Aorta (tissue), 5 donors: ENCODE data around the gene KIAA0930. TPM values are rescaled to one million over a fixed set of nuclear protein-coding genes. Genes with fewer than 3 reads are reported as not detected.

ENCODE experiments used
- ATAC-seq: fragments of 200-7000 bp; cut with Tn5 transposase; one replicate; pipeline ENCODE4 v1.9.1; 2022; ENCODE audit warnings: moderate library complexity; ENCODE audit not compliant: low FRiP score
- DNase-seq, 2 donors: peaks; one replicate each; pipeline ENCODE4 v3.0.0-alpha.2; 2020
- H3K27ac ChIP-seq, 2 donors: one replicate each; pipeline ENCODE4 v1.5.1; 2013; ENCODE audit warnings: low read length in 2 of 2, mild to moderate bottlenecking in 2 of 2, moderate library complexity in 2 of 2, control low read depth in 1 of 2, inconsistent platforms in 1 of 2, low read depth in 1 of 2
- H3K27me3 ChIP-seq, 2 donors: one replicate each; pipeline ENCODE4 v1.6.1; 2013; ENCODE audit warnings: control low read depth in 1 of 2, low read length in 1 of 2, mild to moderate bottlenecking in 1 of 2, moderate library complexity in 1 of 2; ENCODE audit not compliant: insufficient read depth in 2 of 2, control insufficient read depth in 1 of 2
- H3K36me3 ChIP-seq, 2 donors: one replicate each; pipeline ENCODE4 v1.6.1; 2013; ENCODE audit warnings: control low read depth in 1 of 2, low read length in 1 of 2, mild to moderate bottlenecking in 1 of 2; ENCODE audit not compliant: insufficient read depth in 2 of 2, control insufficient read depth in 1 of 2
- H3K4me1 ChIP-seq, 2 donors: one replicate each; pipeline ENCODE4 v1.6.1; 2013; ENCODE audit warnings: low read length in 2 of 2, control low read depth in 1 of 2, mild to moderate bottlenecking in 1 of 2, moderate library complexity in 1 of 2; ENCODE audit not compliant: insufficient read depth in 2 of 2, control insufficient read depth in 1 of 2
- H3K4me3 ChIP-seq, 2 donors: one replicate each; pipeline ENCODE4 v1.5.1; 2013; ENCODE audit warnings: low read length in 2 of 2, control low read depth in 1 of 2, mild to moderate bottlenecking in 1 of 2
- H3K9me3 ChIP-seq: one replicate; pipeline ENCODE4 v1.6.1; 2013; ENCODE audit warnings: mild to moderate bottlenecking, low read length; ENCODE audit not compliant: control insufficient read depth
- WGBS, 2 donors: extraction: QIAGEN DNeasy Blood & Tissue Kit; methylation state at CpG; one replicate each; pipeline ENCODE4 v1.1.7; 2013; 5-methylcytosine and 5-hydroxymethylcytosine counted together
- intact Hi-C, 2 donors: fragments of 100-400 bp; cut with DNase I; formaldehyde crosslinking; loops; one replicate each; pipeline versions ENCODE4 v1.14.2 to v1.15.0; 2022
- polyA plus RNA-seq, 2 donors: library from polyadenylated mRNA; stranded (reverse); fragments of 200-250 nt; gene quantifications; one replicate each; pipeline ENCODE4 v1.2.3, GENCODE V29; 2013
- total RNA-seq, 2 donors: library from RNA; stranded (reverse); fragmentation: NEBNext Ultra II Directional; extraction: Animal tissue kit (Norgen Biotek cat#: 25700); gene quantifications; one replicate each; pipeline ENCODE4 v1.2.1, GENCODE V29; 2021
- donor health status: healthy with polysubstance abuse.
- donor health status: Bipolar disorder and iron deficiency.
- donor health status: DM: no; HTN: no; CAD: no.
- donor health status: DM: no; HTN: no; CAD: no.
- donor health status: DM: yes; HTN: yes; CAD: no.

The KIAA0930 gene
- total and polyA plus RNA-seq, 4 donors: 36.6 to 101 (median 65.3) TPM

- intact Hi-C loops: no loop called here
- H3K27ac ChIP-seq: no peak overlapping the region
- H3K36me3 ChIP-seq: peaks cover 0 to 10% of the 10 kb centered on the region in 2 donors
- peak in 1 of 2 donors; percentile 69 for DNase-seq
- no peaks in the 10 kb centered on the region for H3K4me1 ChIP-seq
- no peaks in the 10 kb centered on the region for H3K9me3 ChIP-seq
- ATAC-seq: no peak
- H3K27me3 ChIP-seq: no peaks in the 10 kb centered on the region
- WGBS, 2 donors: 90 to 92% methylated on average over 40 of the region's 40 CpGs
- no peak overlapping the region for H3K4me3 ChIP-seq
Measured at GRCh38 chr22:45203150-45203951, 37.3 kb downstream of the KIAA0930 start.

DNA sequence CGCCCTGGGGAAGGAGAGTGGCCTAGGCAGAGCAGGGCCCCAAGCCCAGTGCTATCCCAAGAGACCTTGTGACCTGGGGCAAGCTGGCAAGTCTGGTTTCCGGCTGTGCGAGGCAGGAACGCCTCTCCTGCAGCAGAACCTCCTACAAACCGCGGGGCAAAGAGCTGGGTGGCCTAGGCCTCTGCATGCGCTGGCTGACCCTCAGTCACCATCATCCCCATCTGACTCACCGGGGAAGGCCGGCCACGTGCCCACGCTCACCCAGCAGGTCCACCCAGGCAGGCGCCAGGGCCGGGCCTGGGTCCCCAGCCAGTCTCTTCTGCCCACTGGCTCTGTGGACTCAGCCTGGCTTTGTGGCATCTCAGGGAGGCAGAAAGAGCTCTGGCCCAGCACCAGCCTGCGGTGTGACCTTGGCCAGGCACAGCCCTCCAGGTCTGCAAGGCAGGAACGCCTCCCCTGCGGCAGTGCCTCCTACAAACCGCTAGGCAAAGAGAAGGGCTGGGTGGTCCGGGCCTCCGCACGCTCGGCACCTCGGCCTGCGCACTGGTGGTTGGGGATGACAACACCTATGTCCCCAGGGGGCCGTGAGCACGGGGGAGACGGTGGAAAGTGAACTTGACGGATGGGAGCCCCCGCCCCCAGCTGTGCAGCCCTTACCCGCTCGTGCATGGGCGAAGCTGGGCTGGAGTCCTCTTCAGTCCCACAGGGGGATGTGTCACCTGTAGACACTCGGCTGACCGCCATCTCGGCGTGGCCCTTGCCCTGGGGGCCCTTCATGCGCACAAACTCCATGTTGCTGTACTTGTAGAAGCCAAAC is 38.2 kb downstream of the KIAA0930 start:
- H3K27ac ChIP-seq: no peak overlapping the region

GRCh38 chr22:45201678-45202332 is 38.9 kb downstream of the KIAA0930 start:
- peak in 1 of 2 donors; percentile 46 for DNase-seq
- no peaks in the 10 kb centered on the region for H3K27me3 ChIP-seq
- ATAC-seq: no peak
- intact Hi-C loops: no loop called here
- no peak overlapping the region for H3K4me3 ChIP-seq
- H3K9me3 ChIP-seq: no peaks in the 10 kb centered on the region
- 55 to 65% methylated on average over 9 of the region's 9 CpGs for WGBS, 2 donors
- H3K36me3 ChIP-seq: peaks cover 0 to 10% of the 10 kb centered on the region in 2 donors
- H3K4me1 ChIP-seq: no peaks in the 10 kb centered on the region
- H3K27ac ChIP-seq: no peak overlapping the region

More for the DNA sequence above, 38.2 kb downstream of the KIAA0930 start:
- intact Hi-C loops: no loop called here
- no peaks in the 10 kb centered on the region for H3K4me1 ChIP-seq
- H3K36me3 ChIP-seq: peaks cover 0 to 10% of the 10 kb centered on the region in 2 donors
- no peak for ATAC-seq
- DNase-seq: peak in 1 of 2 donors; percentile 77
- H3K4me3 ChIP-seq: no peak overlapping the region
- WGBS, 2 donors: 85 to 88% methylated on average over 36 of the region's 36 CpGs
- H3K9me3 ChIP-seq: no peaks in the 10 kb centered on the region
- H3K27me3 ChIP-seq: no peaks in the 10 kb centered on the region

DNA sequence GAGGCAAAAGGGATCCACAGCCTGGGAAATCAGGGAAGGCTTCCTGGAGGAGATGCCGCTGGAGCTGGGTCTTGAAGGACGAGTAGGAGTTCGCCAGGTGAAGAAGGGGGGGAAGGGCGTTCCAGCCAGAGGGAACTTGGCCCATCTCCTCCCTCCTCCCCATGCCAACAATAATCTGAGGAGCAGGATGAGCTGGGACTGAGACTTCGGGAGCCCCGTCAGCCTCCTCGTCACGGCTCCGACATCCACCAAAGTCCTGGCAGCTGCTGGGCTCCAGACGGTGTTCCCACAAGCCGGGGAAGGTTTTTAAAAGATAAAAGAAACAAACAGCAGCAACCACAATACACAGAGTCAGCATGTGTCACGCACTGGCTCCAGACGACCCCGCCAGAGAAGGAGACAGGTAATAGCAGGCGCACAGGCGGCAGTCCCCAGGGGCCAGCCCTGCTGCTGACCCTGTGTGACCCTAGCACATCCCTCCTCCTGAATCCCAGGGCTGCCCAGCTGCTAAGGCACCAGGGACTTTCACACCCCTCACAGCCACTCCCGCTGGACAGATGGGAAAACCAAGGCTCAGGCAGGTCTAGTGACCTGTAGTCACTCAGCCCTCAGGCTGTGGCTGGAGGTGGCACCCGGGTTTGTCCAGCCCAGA is 39.7 kb downstream of the KIAA0930 start:
- Histone ChIP-seq H3K27ac (no peak overlapping the region), H3K4me1 (no peaks in the 10 kb centered on the region), H3K27me3 (no peaks in the 10 kb centered on the region), H3K4me3 (no peak overlapping the region), H3K9me3 (no peaks in the 10 kb centered on the region), H3K36me3 (peaks cover 0 to 10% of the 10 kb centered on the region in 2 donors)
- ATAC-seq: no peak
- 92% methylated on average over 18 of the region's 18 CpGs for WGBS, 2 donors
- DNase-seq: peak in 1 of 2 donors; percentile 61
- intact Hi-C loops: no loop called here

DNA sequence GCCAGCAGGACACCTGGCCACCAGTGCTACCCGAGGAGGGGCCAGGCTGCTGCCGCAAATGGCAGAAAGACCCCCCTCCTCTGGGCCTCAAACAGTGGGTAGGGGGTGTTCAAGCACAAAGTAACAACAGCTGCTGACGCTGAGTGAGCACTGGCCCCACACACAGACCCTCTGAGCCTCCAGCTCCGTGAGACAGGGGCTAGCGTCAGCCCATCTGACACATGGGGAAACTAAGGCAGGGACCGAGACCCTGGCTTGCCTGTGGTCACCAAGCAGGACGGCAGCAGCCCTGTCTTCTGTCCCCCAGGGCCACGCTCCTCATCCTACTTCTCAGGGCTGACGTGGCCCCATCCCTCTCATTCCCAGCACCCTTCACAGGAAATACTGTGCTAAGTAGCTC is 40.5 kb downstream of the KIAA0930 start:
- WGBS, 2 donors: 82 to 93% methylated on average over 9 of the region's 9 CpGs
- H3K4me3 ChIP-seq: no peak overlapping the region
- no peaks in the 10 kb centered on the region for H3K9me3 ChIP-seq
- no peaks in the 10 kb centered on the region for H3K4me1 ChIP-seq
- peaks cover 0 to 10% of the 10 kb centered on the region in 2 donors for H3K36me3 ChIP-seq
- H3K27me3 ChIP-seq: no peaks in the 10 kb centered on the region
- DNase-seq (peak in 1 of 2 donors; percentile 63), ATAC-seq (no peak)
- intact Hi-C loops: no loop called here
- H3K27ac ChIP-seq: no peak overlapping the region

GRCh38 chr22:45199723-45200122 is 41.0 kb downstream of the KIAA0930 start:
- Histone ChIP-seq H3K27ac (no peak overlapping the region), H3K9me3 (no peaks in the 10 kb centered on the region), H3K36me3 (peaks cover 0 to 10% of the 10 kb centered on the region in 2 donors), H3K4me3 (no peak overlapping the region), H3K4me1 (no peaks in the 10 kb centered on the region), H3K27me3 (no peaks in the 10 kb centered on the region)
- DNase-seq: peak in 1 of 2 donors; percentile 66
- 94 to 95% methylated on average over 16 of the region's 16 CpGs for WGBS, 2 donors
- intact Hi-C loops: no loop called here
- no peak for ATAC-seq

GRCh38 chr22:45198463-45198795 is 42.3 kb downstream of the KIAA0930 start:
- Histone ChIP-seq H3K27me3 (no peaks in the 10 kb centered on the region), H3K4me3 (no peak overlapping the region), H3K27ac (no peak overlapping the region), H3K36me3 (peaks cover 0 to 10% of the 10 kb centered on the region in 2 donors), H3K9me3 (no peaks in the 10 kb centered on the region), H3K4me1 (no peaks in the 10 kb centered on the region)
- DNase-seq (no peak), ATAC-seq (no peak)
- intact Hi-C loops: no loop called here
- 74 to 76% methylated on average over 9 of the region's 9 CpGs for WGBS, 2 donors
